Thoracic aorta (tissue), 2 donors: ENCODE data around the gene FGF6. TPM values are rescaled to one million over a fixed set of nuclear protein-coding genes. Genes with fewer than 3 reads are reported as not detected.

ENCODE experiments used
- ATAC-seq: fragments of 150-250 bp; one replicate; pipeline ENCODE4 v1.8.0; 2017; ENCODE audit warnings: low read depth; ENCODE audit not compliant: insufficient number of reproducible peaks, low FRiP score
- DNase-seq: peaks from one replicate; pipeline ENCODE4 v3.0.0-alpha.2; 2020; ENCODE audit warnings: low spot score
- H3K27ac ChIP-seq, 2 donors: fragments of 200-600 bp; sonication (generic); 1 replicate in 1 of 2; 2 replicates in 1 of 2; pipeline ENCODE4 v1.5.1; 2016; ENCODE audit warnings: mild to moderate bottlenecking in 2 of 2, moderate library complexity in 2 of 2
- H3K27me3 ChIP-seq: fragments of 200-600 bp; sonication (generic); replicated peaks from 2 replicates; pipeline ENCODE4 v1.6.0; 2016; ENCODE audit warnings: mild to moderate bottlenecking; ENCODE audit not compliant: insufficient read depth
- H3K36me3 ChIP-seq: fragments of 200-600 bp; sonication (generic); one replicate; pipeline ENCODE4 v1.5.1; 2016
- H3K4me1 ChIP-seq, 2 donors: fragments of 200-600 bp; sonication (generic); 1 replicate in 1 of 2; 2 replicates in 1 of 2; pipeline versions ENCODE4 v1.5.1 to v1.6.0; 2016; ENCODE audit warnings: low read depth in 2 of 2, mild to moderate bottlenecking in 1 of 2; ENCODE audit not compliant: control insufficient read depth in 1 of 2
- H3K4me3 ChIP-seq: fragments of 200-600 bp; sonication (generic); 2 replicates; pipeline ENCODE4 v1.5.1; 2016; ENCODE audit warnings: mild to moderate bottlenecking
- H3K9me3 ChIP-seq: fragments of 200-600 bp; sonication (generic); 2 replicates; pipeline ENCODE4 v1.5.1; 2016
- total RNA-seq, 2 donors: library from RNA; depleted of rRNA; stranded (reverse); fragments of >200 nt; gene quantifications; one replicate each; pipeline versions ENCODE4 v1.1.0 to v1.2.3, GENCODE V29; 2016
- TF ChIP-seq, protein P1 (sequence below): fragments of 200-600 bp; sonication (generic); IDR thresholded peaks from one replicate; pipeline ENCODE4 v1.5.1; 2019; ENCODE audit warnings: antibody characterized with exemption

Gene FGF6
- total RNA-seq, 2 donors from 2014 or later: not detected

- no peaks in the 10 kb centered on the region for H3K4me1 ChIP-seq
- H3K27me3 ChIP-seq: no peaks in the 10 kb centered on the region
- TF ChIP-seq, protein P1, sequence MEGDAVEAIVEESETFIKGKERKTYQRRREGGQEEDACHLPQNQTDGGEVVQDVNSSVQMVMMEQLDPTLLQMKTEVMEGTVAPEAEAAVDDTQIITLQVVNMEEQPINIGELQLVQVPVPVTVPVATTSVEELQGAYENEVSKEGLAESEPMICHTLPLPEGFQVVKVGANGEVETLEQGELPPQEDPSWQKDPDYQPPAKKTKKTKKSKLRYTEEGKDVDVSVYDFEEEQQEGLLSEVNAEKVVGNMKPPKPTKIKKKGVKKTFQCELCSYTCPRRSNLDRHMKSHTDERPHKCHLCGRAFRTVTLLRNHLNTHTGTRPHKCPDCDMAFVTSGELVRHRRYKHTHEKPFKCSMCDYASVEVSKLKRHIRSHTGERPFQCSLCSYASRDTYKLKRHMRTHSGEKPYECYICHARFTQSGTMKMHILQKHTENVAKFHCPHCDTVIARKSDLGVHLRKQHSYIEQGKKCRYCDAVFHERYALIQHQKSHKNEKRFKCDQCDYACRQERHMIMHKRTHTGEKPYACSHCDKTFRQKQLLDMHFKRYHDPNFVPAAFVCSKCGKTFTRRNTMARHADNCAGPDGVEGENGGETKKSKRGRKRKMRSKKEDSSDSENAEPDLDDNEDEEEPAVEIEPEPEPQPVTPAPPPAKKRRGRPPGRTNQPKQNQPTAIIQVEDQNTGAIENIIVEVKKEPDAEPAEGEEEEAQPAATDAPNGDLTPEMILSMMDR: no peak
- DNase-seq: no peak
- H3K27ac ChIP-seq: no peak overlapping the region
- no peaks in the 10 kb centered on the region for H3K9me3 ChIP-seq
- no peak for ATAC-seq
- H3K36me3 ChIP-seq: no peaks in the 10 kb centered on the region
- no peak overlapping the region for H3K4me3 ChIP-seq
Observed at GRCh38 chr12:4439736-4440135, 5.9 kb downstream of the FGF6 start.

DNA sequence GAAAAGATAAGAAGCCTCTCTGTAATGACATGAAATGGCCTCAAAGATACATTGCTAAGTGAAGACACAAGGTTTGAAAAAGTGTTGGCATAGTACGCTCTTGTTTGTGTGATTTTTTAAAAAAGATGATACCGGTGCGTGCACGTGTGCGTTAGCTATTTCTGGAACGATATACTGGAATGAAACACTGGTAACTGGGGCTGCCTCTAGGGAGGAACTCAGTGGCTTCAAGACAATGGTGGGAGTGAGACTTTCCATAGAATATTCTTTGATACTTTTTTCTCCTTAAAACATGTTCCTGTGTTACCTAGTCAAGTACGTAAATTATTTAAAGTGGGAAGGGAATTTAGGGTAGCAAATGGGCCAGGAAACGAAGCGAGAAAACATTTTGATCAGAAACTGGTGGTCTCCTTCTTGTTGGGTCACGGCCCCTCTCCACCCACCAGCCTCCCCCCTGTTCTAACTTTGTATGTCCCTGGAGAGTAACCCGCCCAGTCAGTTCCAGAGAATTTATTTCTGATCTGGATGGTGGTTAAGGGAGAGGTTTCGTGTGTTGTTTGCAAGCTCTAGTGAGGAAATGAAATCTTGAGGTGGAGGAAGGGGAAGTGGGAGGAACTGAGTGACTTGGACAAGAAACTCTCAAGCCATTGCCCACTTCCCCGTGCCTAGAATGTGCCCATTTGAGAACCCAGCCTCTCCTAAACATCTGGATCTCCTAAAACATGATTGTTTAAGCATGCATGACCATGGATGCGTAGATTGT is 6.6 kb downstream of the FGF6 start:
- H3K4me3 ChIP-seq: no peak overlapping the region
- H3K27ac ChIP-seq: no peak overlapping the region
- DNase-seq (no peak), ATAC-seq (no peak)
- no peaks in the 10 kb centered on the region for H3K4me1 ChIP-seq
- no peaks in the 10 kb centered on the region for H3K27me3 ChIP-seq
- H3K36me3 ChIP-seq: no peaks in the 10 kb centered on the region
- H3K9me3 ChIP-seq: no peaks in the 10 kb centered on the region
- TF ChIP-seq, protein P1: no peak

DNA sequence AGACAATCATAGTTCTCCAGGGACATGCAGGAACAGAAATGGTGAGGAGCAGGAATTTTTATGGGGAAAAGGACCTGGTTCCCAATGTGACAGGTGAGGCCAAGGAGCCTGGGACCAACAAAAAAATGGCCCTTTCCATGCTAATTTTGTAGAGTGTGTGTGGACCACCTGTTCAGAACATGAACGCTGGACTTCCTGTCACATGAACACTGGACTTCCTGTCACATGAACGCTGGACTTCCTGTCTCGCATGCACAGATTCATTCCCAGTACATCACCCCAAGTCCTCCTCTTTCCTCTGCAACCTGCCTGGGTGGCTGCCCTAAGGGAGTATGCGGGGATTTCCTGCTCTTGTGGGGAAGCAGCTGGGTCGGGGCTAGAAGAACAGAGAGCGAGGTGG is 10.1 kb downstream of the FGF6 start:
- no peak for DNase-seq
- no peak for ATAC-seq
- TF ChIP-seq, protein P1: no peak
- Histone ChIP-seq H3K4me1 (no peaks in the 10 kb centered on the region), H3K27me3 (no peaks in the 10 kb centered on the region), H3K27ac (no peak overlapping the region), H3K9me3 (no peaks in the 10 kb centered on the region), H3K36me3 (no peaks in the 10 kb centered on the region), H3K4me3 (no peak overlapping the region)

GRCh38 chr12:4434706-4435425 is 10.7 kb downstream of the FGF6 start:
- ATAC-seq (no peak), DNase-seq (no peak)
- no peaks in the 10 kb centered on the region for H3K4me1 ChIP-seq
- no peak overlapping the region for H3K4me3 ChIP-seq
- H3K27me3 ChIP-seq: no peaks in the 10 kb centered on the region
- no peaks in the 10 kb centered on the region for H3K9me3 ChIP-seq
- no peaks in the 10 kb centered on the region for H3K36me3 ChIP-seq
- no peak overlapping the region for H3K27ac ChIP-seq
- TF ChIP-seq, protein P1: no peak

DNA sequence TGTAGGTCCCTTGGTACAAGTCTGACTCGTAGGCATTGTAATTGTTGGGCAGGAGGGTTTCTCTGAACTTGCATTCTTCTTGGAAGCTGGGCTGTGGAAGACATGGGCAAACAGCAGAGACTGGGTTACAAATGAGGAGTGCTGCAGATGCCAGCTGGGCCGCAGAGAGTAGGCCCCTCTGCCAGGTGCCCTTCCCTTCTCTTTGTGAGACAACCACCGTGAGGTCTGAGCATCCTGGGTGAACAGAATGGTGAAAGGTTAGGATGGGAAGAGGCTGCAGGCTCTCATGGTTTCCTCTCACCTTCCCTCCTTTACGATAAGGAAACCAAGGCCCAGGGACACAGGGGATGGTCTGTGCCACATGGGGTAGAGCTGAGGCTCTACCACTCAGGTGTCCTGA is 11.3 kb downstream of the FGF6 start:
- H3K4me3 ChIP-seq: no peak overlapping the region
- H3K36me3 ChIP-seq: no peaks in the 10 kb centered on the region
- DNase-seq: no peak
- no peak for ATAC-seq
- no peaks in the 10 kb centered on the region for H3K4me1 ChIP-seq
- H3K27me3 ChIP-seq: no peaks in the 10 kb centered on the region
- H3K27ac ChIP-seq: no peak overlapping the region
- TF ChIP-seq, protein P1: no peak
- H3K9me3 ChIP-seq: no peaks in the 10 kb centered on the region
